Stimulated activated CD4-positive, alpha-beta T cell treated with anti-CD3 and anti-CD28 coated beads, Interleukin-4, amount 100 ng/mL, for 4 hours (primary cell): ENCODE data around the gene PHYHIPL.

ENCODE experiments used
- DNase-seq, 2 experiments: peaks; one replicate each; pipeline ENCODE4 v3.0.0-alpha.2; 2020

Gene PHYHIPL

GRCh38 chr10:59258890-59259289, 82.4 kb downstream of the PHYHIPL start:
- no peak for DNase-seq

DNA sequence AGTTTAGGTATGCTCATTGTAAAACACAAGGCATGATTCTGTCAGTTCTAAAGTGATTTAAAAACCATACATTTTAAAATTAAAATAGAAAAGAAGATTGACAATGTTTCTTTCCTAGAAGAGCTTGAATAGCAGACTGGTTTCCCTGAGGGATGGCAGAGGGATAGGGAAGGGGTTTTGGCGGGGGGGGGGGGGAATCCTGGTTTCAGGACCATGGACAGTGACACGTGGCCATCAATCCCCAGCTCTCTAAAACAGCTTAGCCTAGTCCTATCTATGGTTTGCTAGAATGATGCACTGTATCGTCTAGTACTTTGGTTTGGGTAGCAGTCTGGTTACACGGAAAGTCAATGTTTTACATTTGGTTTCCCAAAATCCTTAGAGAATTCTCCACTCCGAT, 88.7 kb downstream of the PHYHIPL start:
- no peak for DNase-seq

DNA sequence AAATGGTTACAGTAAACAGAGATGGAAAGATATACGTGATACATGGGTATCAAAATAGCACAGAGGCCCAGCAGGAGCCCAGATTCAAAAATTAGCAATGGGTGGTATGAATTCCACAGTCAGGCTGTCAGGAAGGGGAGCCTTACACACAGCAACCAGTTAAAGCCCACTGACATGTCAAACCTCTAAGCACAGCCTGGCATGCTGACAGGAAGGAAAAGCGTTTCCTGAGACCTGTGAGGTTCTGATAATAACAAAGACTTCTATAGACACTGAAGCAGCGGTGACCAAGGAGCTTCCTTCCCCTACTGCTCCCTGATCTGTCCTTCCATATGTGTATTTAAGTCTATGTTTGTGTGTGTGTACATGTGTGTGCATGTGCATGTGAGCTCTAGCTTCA, 89.9 kb downstream of the PHYHIPL start:
- DNase-seq, result no peak

GRCh38 chr10:59268460-59268859, 92.0 kb downstream of the PHYHIPL start:
- DNase-seq, result no peak

- no peak for DNase-seq
These were observed 93.2 kb downstream of the PHYHIPL start for GRCh38 chr10:59269651-59270050.

- DNase-seq, result no peak
These were observed 94.0 kb downstream of the PHYHIPL start for GRCh38 chr10:59270492-59270891.

DNA sequence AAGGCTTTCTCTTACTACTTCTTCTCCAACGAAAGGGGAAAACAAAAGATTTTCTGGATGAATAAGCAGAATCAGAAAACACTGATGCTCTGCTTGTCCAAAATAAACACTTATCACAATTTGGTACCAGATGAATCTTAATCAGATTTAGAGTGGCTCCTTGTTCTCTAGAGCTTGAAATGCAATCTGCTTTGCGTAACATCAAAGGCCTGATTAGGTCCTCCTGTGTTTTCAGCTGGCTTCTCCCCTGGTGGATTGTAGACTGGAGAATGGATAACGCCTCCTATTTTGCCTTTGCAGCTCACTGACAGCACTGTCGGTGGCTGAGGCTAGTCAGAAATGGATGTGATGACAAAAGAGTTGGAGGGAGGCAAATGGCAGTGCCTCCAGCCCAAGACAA, 94.7 kb downstream of the PHYHIPL start:
- no peak for DNase-seq

- DNase-seq, result no peak
These were observed 95.6 kb downstream of the PHYHIPL start for GRCh38 chr10:59272061-59272460.

GRCh38 chr10:59273445-59273844, 97.0 kb downstream of the PHYHIPL start:
- no peak for DNase-seq

DNA sequence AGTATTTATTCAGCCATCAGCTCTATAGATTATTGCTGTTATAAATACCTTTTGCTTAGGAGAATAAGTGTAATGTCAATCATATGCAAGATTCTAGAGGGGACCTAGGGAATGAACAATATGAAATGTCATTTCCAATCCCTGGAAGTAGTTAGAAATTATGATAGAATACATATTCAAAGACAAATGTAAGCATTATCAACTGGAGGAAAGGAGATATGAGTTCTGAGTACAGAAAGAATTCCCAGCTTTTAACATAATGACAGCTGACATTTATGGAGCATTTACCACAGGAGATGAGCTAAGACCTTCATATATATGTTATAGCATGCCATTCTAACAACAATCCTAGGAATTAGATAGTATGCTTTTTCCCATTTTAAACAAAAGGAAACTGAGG, 99.7 kb downstream of the PHYHIPL start:
- no peak for DNase-seq

DNA sequence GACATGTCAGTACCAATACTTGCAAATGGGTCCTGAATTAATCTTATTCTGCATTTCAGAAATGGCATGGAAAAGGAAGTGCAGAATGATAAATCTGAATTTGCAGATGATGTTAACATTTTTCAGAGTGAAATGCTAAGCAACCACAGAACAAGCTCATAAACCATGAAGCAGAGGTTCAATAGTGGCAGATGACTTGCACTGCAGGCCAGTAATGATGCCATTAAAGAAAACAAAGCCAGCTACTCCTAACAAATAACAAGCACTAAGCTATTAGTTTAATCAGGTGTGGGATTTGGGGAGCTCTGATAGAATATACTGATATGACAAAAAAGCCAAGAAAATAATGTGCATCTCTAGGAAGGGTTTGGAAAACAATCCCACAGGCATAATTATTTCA, 100.5 kb downstream of the PHYHIPL start:
- no peak for DNase-seq

DNA sequence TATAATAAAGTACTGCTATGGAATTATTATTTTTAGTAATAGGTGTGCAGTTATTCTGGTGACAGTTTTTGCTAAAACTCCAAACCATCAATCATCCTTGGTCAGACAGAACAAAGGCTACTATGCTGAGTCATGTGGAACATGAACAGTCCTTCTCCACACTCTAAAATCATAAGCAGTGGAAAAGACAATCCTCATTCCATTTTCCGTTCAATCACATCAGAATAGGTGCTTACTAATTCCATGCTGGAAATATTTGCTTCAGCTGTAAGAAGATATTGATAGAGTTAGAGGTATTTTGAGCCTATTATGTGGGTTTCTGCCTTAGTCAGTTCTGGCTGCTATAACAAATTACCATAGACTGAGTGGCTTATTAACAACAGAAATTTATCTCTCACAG, 103.0 kb downstream of the PHYHIPL start:
- no peak for DNase-seq

- DNase-seq, result no peak
These were observed 103.6 kb downstream of the PHYHIPL start for GRCh38 chr10:59279991-59280505.

DNA sequence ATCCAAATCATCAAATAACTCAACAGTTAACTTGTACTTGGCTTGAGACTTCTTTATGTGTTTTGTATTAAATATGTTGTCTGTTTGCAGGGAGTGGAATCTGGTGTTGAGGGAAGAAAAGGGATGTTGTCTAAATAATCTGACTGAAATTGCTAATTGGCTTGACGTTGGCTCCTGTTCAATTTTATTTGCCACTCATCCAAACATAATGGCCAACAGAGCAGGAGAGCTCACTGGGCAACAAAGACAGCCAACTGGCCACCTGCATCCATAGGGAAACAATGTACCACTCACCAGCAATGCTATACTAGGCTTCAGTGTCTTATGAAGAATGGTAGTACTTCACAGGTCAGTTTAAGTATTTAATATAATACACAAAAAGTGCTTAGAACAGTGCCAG, 105.4 kb downstream of the PHYHIPL start:
- DNase-seq, result no peak

DNA sequence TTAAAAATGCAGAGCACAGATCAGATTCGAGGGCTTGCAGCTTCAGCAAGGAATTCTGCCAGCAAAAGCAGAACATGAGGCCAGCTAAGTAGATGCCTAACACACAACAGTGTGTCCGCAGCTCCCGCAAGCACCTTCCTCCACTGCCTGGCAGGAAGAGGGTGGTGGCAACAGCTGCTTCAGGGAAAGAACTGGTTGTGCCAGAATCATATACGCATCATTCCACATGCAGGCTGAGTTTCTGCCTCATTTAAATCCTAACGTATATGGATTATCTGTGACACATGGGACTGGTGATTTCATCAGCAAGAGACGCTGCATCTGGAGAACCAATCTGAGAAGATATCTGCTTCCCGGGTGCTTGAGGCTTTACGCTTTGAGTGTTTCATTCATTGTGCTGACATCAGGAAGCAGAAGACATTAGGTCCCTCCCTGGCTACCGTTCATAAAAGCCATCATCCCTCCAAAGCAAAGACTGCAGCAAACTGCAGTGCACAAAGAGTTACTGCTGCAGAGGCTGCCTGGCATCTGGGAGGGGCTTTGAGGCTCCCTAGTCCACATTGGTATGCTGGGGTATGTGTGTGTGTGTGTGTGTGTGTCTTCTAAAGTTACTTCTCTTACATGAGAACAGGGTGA, 107.1 kb downstream of the PHYHIPL start:
- DNase-seq, result no peak

- DNase-seq, result no peak
These were observed 107.9 kb downstream of the PHYHIPL start for GRCh38 chr10:59284118-59284975.

DNA sequence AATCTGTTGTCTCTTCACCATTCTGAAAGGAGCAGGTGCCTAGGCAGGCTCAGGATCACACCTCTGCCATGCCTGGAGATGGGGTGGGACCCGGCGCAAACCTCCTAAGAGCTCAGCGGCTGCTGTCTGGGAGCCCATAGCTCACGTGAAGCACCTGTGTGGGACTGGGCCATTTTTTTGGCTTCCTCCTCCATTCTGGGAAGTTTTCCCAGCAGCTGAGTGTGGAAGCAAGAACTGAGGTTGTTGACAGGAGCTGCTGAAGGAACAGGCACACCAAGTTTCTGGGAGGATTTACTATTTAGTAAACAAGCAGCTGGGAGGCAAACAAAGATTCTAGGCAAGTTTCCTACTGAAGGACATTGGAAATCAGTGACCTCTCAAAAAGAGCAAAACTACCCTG, 108.6 kb downstream of the PHYHIPL start:
- no peak for DNase-seq

GRCh38 chr10:59285848-59286247, 109.4 kb downstream of the PHYHIPL start:
- DNase-seq, result no peak

GRCh38 chr10:59287587-59288255, 111.3 kb downstream of the PHYHIPL start:
- DNase-seq, result no peak

- DNase-seq, result no peak
These were observed 113.4 kb downstream of the PHYHIPL start for GRCh38 chr10:59289853-59290252.

DNA sequence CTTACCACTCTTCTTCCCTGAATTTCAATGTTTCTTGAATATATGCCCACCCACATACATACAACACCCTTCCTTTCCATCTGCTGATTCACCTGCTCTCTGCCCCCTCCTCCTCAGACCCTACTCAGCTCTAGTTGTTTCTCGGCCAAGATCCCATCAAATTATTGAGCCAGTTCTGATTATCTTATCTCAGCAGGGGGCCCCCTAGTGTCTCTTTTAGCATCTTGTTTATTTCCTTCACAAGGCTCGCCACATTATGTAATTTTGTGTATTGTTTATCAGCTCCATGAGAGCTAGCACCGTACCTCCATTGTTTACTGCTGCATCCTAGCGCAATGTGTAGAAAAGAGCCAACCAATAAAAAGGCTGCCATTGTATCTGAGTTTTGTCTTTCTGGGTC, 114.0 kb downstream of the PHYHIPL start:
- DNase-seq, result no peak
